Renal cortex interstitium (tissue), 11 donors: ENCODE results near the gene CD79B. TPM values are rescaled to one million over a fixed set of nuclear protein-coding genes. Genes with fewer than 3 reads are reported as not detected.
A peak's percentile ranks its signal among the peaks of the same experiment; 100 is the strongest.
"Not testable (repeated sequence)": the region's sequence is repeated elsewhere in the genome, so short reads cannot be mapped to it uniquely, and the experiment has no call there.

Experiments used
- DNase-seq, 11 donors: peaks; one replicate each; pipeline ENCODE4 v3.0.0-alpha.2; 2013; ENCODE audit warnings: low read depth in 9 of 11, low spot score in 4 of 11; ENCODE audit errors: extremely low read depth in 1 of 11
- polyA plus RNA-seq, 3 donors: library from polyadenylated mRNA; unstranded; fragments of 120-200 nt; gene quantifications; one replicate each; pipeline ENCODE4 v1.2.1, GENCODE V29; 2013; ENCODE audit not compliant: insufficient read length in 3 of 3

Gene CD79B
- polyA plus RNA-seq, 3 donors: 2.1 to 4.1 (median 3.1) TPM

DNA sequence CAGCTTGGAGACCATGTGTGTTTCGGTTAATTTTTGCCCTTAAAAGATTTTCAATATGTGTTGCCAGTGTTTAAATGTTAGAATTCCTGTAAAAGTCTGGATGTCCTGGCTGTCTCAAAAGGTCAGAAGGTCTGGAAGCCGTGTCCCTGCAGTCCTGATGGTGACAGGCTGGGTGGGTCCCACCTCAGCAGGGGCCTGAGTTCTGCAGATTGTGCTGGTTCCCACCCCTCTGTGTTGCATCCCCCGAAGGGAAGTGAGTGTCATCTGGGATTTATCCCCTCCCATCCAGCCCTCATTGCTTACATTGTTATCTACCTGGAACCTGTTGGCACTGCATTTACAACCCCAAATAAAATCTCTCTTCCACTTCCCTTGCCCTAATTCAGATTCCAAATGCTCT lies 38.1 kb downstream of the CD79B start:
- DNase-seq: not testable (repeated sequence)

DNA sequence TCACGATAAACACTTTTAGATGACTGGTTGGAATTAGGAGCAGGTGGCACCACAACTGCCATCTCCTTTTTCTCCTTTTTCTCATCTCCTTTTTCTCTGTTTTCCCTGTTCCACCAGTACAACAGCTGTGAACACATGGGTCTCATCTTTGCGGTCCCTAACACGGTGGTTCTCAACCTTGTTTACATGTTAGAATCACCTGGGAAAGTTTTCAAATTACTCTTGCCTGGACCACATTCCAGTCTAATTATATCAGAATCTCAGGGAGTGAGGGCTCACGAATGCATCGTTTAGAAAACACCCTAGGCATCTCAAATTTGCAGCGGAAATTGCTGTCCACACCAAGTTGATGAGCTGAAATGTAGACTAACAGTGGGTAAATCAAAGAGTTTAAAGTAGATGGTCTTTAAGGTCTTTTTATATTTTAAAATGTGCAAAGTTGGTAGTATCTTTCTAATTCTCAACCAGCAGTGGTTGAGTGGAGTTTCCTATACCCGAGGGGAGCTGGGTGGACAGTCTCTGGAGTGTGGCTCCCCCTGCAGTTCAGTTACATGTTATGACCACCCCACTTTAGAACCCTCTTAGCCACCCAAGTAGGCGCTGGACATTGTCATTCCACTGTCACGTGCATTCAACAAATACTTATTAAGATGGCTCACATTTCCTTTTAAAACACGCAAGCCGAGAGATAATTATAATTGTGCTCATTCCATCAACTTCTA lies 39.7 kb downstream of the CD79B start:
- not testable (repeated sequence) for DNase-seq

DNA sequence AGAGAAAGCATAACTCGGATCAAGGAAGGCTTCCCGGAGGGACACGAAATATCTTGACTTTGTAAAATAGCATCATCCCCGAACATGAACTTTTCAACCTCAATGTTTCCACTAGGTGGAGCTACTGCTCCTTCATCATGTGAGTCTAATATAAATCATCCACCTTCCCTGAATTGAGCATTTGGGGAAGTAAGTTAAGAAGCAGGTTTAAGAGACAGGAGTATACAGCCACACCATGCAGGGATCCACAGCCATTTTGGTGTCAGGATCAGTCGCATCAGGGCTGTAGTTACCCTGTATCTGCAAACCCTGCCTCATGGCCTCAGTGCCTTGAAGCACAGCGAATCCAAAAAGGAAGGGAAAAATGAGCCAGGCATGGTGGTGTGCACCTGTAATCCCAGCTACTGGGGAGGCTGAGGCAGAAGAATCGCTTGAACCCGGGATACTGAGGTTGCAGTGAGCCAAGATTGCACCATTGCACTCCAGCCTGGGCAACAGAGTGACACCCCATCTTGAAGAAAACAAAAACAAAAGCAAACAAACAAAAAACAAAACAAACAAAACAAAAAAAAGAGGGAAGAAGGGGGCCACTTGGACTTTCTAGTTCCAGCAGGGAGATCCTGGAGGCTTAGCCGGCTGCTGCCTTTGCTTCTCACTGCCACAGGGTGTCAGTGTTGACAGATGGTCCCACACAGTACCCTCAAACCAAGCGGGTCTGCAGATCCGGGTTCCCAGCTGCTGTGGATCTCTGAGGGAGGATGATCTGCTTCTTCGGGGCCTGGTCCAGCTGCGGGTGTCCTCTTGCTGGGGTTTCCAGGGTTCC lies 42.9 kb downstream of the CD79B start:
- DNase-seq: peak in 4 of 11 donors; percentile 13 to 20 (median 18)

DNA sequence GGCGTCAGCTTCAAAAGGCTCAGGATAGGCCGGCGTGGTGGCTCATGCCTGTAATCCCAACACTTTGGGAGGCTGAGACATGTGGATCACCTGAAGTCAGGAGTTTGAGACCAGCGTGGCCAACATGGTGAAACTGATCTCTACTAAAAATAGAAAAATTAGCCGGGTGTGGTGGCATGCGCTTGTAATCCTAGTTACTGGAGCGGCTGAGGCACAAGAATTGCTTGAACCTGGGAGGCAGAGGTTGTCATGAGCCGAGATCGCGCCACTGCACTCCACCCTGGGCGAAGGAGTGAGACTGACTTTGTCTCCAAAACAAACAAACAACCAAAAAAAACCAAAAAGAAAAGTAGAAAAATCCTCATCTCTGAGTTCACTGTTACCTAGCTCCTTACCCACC lies 47.0 kb downstream of the CD79B start:
- DNase-seq: not testable (repeated sequence)

DNA sequence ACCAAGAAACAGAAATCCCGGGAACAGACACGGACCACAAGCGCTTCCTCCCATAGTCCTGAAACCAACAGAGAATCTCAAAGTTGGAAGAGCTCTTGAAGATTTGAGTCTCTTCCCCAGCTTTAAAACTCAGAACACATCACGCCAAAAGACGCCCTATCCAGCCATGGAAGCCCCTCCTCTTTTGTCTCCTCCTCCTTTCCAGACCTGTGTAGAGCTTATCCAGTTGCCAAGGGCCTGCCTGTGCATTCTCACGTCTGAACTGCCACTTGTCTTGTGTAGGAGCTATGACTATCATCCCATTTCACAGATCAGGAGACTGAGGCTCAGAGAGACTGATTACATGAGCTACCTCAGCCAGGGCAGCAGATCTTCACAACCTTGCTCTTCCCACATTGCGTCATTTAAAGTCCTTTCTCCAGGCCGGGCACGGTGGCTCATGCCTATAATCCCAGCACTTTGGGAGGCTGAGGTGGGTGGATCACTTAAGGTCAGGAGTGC lies 49.5 kb downstream of the CD79B start:
- not testable (repeated sequence) for DNase-seq

DNA sequence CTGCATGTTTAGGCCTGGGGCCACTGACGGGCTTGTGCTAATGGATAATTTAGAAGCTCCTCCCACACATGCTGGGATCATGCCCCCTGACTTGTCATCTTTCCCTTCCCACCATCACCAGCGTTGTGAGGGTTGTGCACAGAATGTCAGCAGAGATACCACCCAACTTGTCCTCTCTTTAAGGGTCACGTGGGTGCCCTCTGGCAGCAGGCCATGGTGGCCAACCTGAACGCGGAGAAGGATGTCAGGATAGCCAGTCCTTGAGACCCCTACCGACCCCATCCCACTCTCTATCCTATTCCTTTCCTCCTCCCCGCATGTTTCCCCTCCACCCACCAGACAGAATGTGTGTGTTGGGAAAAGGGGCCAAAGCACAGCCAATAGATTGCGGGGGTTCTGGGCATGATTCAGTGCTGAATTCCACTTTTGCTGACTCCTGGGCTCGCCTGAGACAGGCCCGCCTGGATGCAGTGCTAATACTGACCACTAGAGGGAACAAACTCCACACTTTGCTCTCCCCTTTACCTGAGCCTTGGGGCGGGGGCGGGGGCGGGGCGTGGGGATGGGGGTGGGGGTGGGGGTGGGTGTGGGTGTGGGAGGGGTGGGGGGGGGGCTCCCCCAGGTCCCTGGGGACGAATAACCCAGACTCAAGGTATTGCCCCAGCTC lies 50.1 kb downstream of the CD79B start, which contains the start of gene GH2:
Gene GH2 (minus strand): TSS at position 10 of the 667 bp plus-strand sequence. CDS start 143 bp downstream, outside the sequence.
- peak in 5 of 11 donors; percentile 4 to 36 (median 26) for DNase-seq

DNA sequence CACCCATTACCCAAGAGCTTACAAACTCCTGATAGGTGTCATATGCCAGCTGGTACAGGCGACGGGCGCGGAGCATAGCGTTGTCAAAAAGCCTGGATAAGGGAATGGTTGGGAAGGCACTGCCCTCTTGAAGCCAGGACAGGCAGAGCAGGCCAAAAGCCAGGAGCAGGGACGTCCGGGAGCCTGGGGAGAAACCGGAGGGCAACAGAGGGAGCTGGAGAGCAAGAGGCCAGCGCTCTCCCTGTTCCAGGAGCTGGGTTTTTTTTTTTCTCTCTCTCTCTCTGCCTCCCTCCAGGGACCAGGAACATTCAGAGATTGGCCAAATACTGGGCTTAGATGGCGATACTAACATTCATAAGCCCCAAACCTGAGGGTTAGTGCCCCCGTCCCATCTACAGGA lies 50.8 kb downstream of the CD79B start:
- DNase-seq: not testable (repeated sequence)

DNA sequence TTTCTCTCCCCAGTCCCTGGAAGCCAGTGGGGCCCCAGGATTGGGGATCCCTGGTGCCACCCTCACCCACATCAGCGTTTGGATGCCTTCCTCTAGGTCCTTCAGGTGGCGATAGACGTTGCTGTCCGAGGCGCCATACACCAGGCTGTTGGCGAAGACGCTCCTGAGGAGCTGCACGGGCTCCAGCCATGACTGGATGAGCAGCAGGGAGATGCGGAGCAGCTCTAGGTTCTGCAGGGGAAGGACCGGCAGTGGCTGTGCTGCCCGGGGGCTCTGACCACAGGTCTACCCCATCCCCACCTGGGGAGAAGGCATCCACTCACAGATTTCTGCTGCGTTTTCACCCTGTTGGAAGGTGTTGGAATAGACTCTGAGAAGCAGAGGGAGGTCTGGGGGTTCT lies 51.4 kb downstream of the CD79B start:
- no peak for DNase-seq

Other genes starting within 250 kb of the CD79B start
- gene LIMD2, start 232.2 kb downstream of the CD79B start, polyA plus RNA-seq: 10 to 100 TPM; 23.0 to 38.2 (median 28.2) TPM
- gene STRADA, start 190.5 kb downstream of the CD79B start, polyA plus RNA-seq: 10 to 100 TPM; 46.1 to 73.6 (median 48.7) TPM
- gene CCDC47, start 158.7 kb downstream of the CD79B start, polyA plus RNA-seq: 100 to 1,000 TPM; 103 to 120 (median 109) TPM
- gene DDX42, start 158.2 kb downstream of the CD79B start, polyA plus RNA-seq: 100 to 1,000 TPM; 169 to 205 (median 197) TPM
- 100 to 1,000 TPM; 175 to 204 (median 203) TPM for gene PSMC5, start 104.9 kb downstream of the CD79B start, polyA plus RNA-seq
- 10 to 100 TPM; 62.6 to 81.3 (median 68.4) TPM for gene FTSJ3, start 104.7 kb downstream of the CD79B start, polyA plus RNA-seq
- 10 to 100 TPM; 50.3 to 63.5 (median 61.8) TPM for gene SMARCD2, start 89.6 kb downstream of the CD79B start, polyA plus RNA-seq
- gene CSH2, start 58.7 kb downstream of the CD79B start, polyA plus RNA-seq: 1 to 10 TPM in 1 of 3 donors, under 1 TPM in 2; 0.19 to 2.9 (median 0.33) TPM
- gene GH2, start 50.4 kb downstream of the CD79B start, polyA plus RNA-seq: not detected
- 1 to 10 TPM in 1 of 3 donors, under 1 TPM in 1, not detected in 1; 0.83 to 3.7 TPM for gene CSH1, start 35.8 kb downstream of the CD79B start, polyA plus RNA-seq
- gene CSHL1, start 21.1 kb downstream of the CD79B start, polyA plus RNA-seq: not detected
- gene GH1, start 13.5 kb downstream of the CD79B start, polyA plus RNA-seq: under 1 TPM in 1 of 3 donors, not detected in 2; 0.24 TPM
- gene SCN4A, start 40.6 kb upstream of the CD79B start, polyA plus RNA-seq: 1 to 10 TPM in 2 of 3 donors, under 1 TPM in 1; 0.83 to 1.3 (median 1.2) TPM
- gene PRR29, start 66.0 kb upstream of the CD79B start, polyA plus RNA-seq: 1 to 10 TPM; 2.7 to 4.1 (median 3.9) TPM
- gene ICAM2, start 88.3 kb upstream of the CD79B start, polyA plus RNA-seq: 10 to 100 TPM; 23.0 to 30.0 (median 28.7) TPM
- gene ERN1, start 197.8 kb upstream of the CD79B start, polyA plus RNA-seq: 1 to 10 TPM; 8.3 to 9.7 (median 8.6) TPM